HEK293T (cell line): Measurements from ENCODE around the gene RSPH9.

Experiments
- FOXA1 ChIP-seq: fragments of 450-650 bp; IDR thresholded peaks from 2 replicates; pipeline ENCODE4 v1.6.1; 2016; ENCODE audit warnings: mild to moderate bottlenecking
- SP1 ChIP-seq: fragments of 450-650 bp; IDR thresholded peaks from 2 replicates; pipeline ENCODE4 v1.6.1; 2017
- SUZ12 ChIP-seq: fragments of 450-650 bp; IDR thresholded peaks from 2 replicates; pipeline ENCODE4 v1.6.1; 2016; ENCODE audit warnings: mild to moderate bottlenecking

- TF ChIP-seq SUZ12 (no peak), SP1 (no peak), FOXA1 (no peak)
Observed at GRCh38 chr6:43707767-43708166, 62.9 kb downstream of the RSPH9 start.
